Glomerular visceral epithelial cell (primary cell): ENCODE data around the gene LRRC4C.
A peak's percentile ranks its signal among the peaks of the same experiment; 100 is the strongest.

Experiments
- DNase-seq: peaks from one replicate; pipeline ENCODE4 v3.0.0-alpha.2; 2016; ENCODE audit errors: extremely low spot score

Gene LRRC4C

GRCh38 chr11:40370821-40371616, 1088.4 kb downstream of the LRRC4C start:
- DNase-seq = no peak

- no peak for DNase-seq
These were observed 1099.2 kb downstream of the LRRC4C start for GRCh38 chr11:40360206-40360798.

- DNase-seq = no peak
These were observed 1105.3 kb downstream of the LRRC4C start for GRCh38 chr11:40354121-40354520.

GRCh38 chr11:40340911-40341310, 1118.5 kb downstream of the LRRC4C start:
- DNase-seq = no peak

- peak; percentile 11 for DNase-seq
These were observed 1120.7 kb downstream of the LRRC4C start for GRCh38 chr11:40338739-40339138.

GRCh38 chr11:40338062-40338461, 1121.4 kb downstream of the LRRC4C start:
- no peak for DNase-seq

GRCh38 chr11:40337118-40337517, 1122.3 kb downstream of the LRRC4C start:
- DNase-seq = no peak

- peak; percentile 98 for DNase-seq
These were observed 1130.4 kb downstream of the LRRC4C start for GRCh38 chr11:40328890-40329614.

GRCh38 chr11:40323241-40323640, 1136.2 kb downstream of the LRRC4C start:
- no peak for DNase-seq

- DNase-seq = no peak
These were observed 1137.9 kb downstream of the LRRC4C start for GRCh38 chr11:40321537-40321936.

GRCh38 chr11:40316171-40316570, 1143.3 kb downstream of the LRRC4C start:
- no peak for DNase-seq

GRCh38 chr11:40315122-40315521, 1144.3 kb downstream of the LRRC4C start:
- no peak for DNase-seq

GRCh38 chr11:40314327-40314726, 1145.1 kb downstream of the LRRC4C start:
- no peak for DNase-seq

GRCh38 chr11:40306938-40307548, 1152.4 kb downstream of the LRRC4C start:
- peak; percentile 66 for DNase-seq

GRCh38 chr11:40302669-40303068, 1156.8 kb downstream of the LRRC4C start:
- no peak for DNase-seq

GRCh38 chr11:40295466-40295865, 1164.0 kb downstream of the LRRC4C start:
- DNase-seq = no peak

GRCh38 chr11:40294741-40295140, 1164.7 kb downstream of the LRRC4C start:
- DNase-seq = no peak

- no peak for DNase-seq
These were observed 1165.1 kb downstream of the LRRC4C start for GRCh38 chr11:40294349-40294735.

GRCh38 chr11:40293655-40294348, 1165.7 kb downstream of the LRRC4C start:
- DNase-seq = peak; percentile 86

GRCh38 chr11:40292721-40293508, 1166.5 kb downstream of the LRRC4C start:
- DNase-seq = peak; percentile 9

- no peak for DNase-seq
These were observed 1167.7 kb downstream of the LRRC4C start for GRCh38 chr11:40291741-40292140.
